IMR-90 (cell line): ENCODE measurements around the gene CDCA7. TPM values are rescaled to one million over a fixed set of nuclear protein-coding genes. Genes with fewer than 3 reads are reported as not detected.

Source experiments
- ATAC-seq: fragments of 200-7000 bp; cut with Tn5 transposase; 2 replicates; pipeline ENCODE4 v1.9.1; 2020; ENCODE audit warnings: low read depth, mild to moderate bottlenecking, moderate library complexity
- BruUV-seq: library from RNA; stranded (reverse); fragments of 400-500 nt; replicated peaks from 2 replicates; lab custom pipeline; 2021; lab: Mats Ljungman, UMichigan
- CTCF ChIA-PET: fragments of 300-600 bp; formaldehyde crosslinking; extraction: SDS; loops from one replicate; lab custom pipeline; 2021; ENCODE audit warnings: antibody characterized with exemption; lab: Yijun Ruan, JAX
- POLR2A ChIA-PET: fragments of 300-600 bp; sonication (Branson Sonifier 250); formaldehyde crosslinking; loops from one replicate; lab custom pipeline; 2022; ENCODE audit warnings: antibody characterized with exemption; ENCODE audit not compliant: unreplicated experiment; lab: Charles Lee
- DNase-seq: peaks from one replicate; pipeline ENCODE4 v3.0.0; 2013
- H2AFZ ChIP-seq: replicated peaks from 2 replicates; pipeline ENCODE3; 2013; ENCODE audit warnings: low read length, mild to moderate bottlenecking; ENCODE audit not compliant: poor library complexity
- H2AK5ac ChIP-seq: 2 replicates; pipeline ENCODE4 v1.6.1; 2013; ENCODE audit warnings: low read depth, low read length, inconsistent platforms
- H2AK9ac ChIP-seq: replicated peaks from 2 replicates; pipeline ENCODE3; 2013; ENCODE audit warnings: mild to moderate bottlenecking, low read depth, low read length, moderate library complexity; ENCODE audit not compliant: poor library complexity
- H2BK120ac ChIP-seq: 2 replicates; pipeline ENCODE4 v1.6.1; 2013; ENCODE audit warnings: low read depth, low read length, inconsistent platforms
- H2BK15ac ChIP-seq: 3 replicates; pipeline ENCODE4 v1.6.1; 2013; ENCODE audit warnings: low read depth, low read length, inconsistent platforms
- H2BK20ac ChIP-seq: 2 replicates; pipeline ENCODE4 v1.6.1; 2013; ENCODE audit warnings: low read depth, mild to moderate bottlenecking, inconsistent platforms, low read length, moderate library complexity
- H2BK5ac ChIP-seq: 2 replicates; pipeline ENCODE4 v1.6.1; 2013; ENCODE audit warnings: mild to moderate bottlenecking, low read depth, low read length, inconsistent platforms; ENCODE audit not compliant: poor library complexity, severe bottlenecking
- H3K14ac ChIP-seq: replicated peaks from 2 replicates; pipeline ENCODE4 v1.6.1; 2013; ENCODE audit warnings: low read depth, low read length, inconsistent platforms
- H3K18ac ChIP-seq: 2 replicates; pipeline ENCODE4 v1.6.1; 2013; ENCODE audit warnings: low read depth, low read length, control low read depth
- H3K23ac ChIP-seq: 2 replicates; pipeline ENCODE4 v1.6.1; 2013; ENCODE audit warnings: low read depth, low read length, inconsistent platforms
- H3K27ac ChIP-seq: 2 replicates; pipeline ENCODE4 v1.5.1; 2013; ENCODE audit warnings: mild to moderate bottlenecking, control low read depth, low read length; ENCODE audit not compliant: insufficient read depth
- H3K27me3 ChIP-seq: 2 replicates; pipeline ENCODE4 v1.6.1; 2013; ENCODE audit warnings: low read length; ENCODE audit not compliant: control insufficient read depth, insufficient read depth
- H3K36me3 ChIP-seq: 2 replicates; pipeline ENCODE4 v1.6.1; 2013; ENCODE audit warnings: low read length, mixed read lengths; ENCODE audit not compliant: control insufficient read depth, insufficient read depth
- H3K4ac ChIP-seq: 2 replicates; pipeline ENCODE4 v1.6.1; 2013; ENCODE audit warnings: low read depth, low read length, inconsistent platforms
- H3K4me1 ChIP-seq: 2 replicates; pipeline ENCODE4 v1.6.1; 2013; ENCODE audit warnings: low read length, mixed read lengths; ENCODE audit not compliant: control insufficient read depth, insufficient read depth
- H3K4me2 ChIP-seq: 2 replicates; pipeline ENCODE4 v1.6.1; 2013; ENCODE audit warnings: low read depth, mild to moderate bottlenecking, control low read depth, low read length, moderate library complexity
- H3K4me3 ChIP-seq: 2 replicates; pipeline ENCODE4 v1.5.1; 2013; ENCODE audit warnings: low read depth, mild to moderate bottlenecking, control low read depth, low read length, moderate library complexity; ENCODE audit not compliant: insufficient read depth
- H3K56ac ChIP-seq: 2 replicates; pipeline ENCODE4 v1.6.1; 2013; ENCODE audit warnings: low read length, inconsistent platforms; ENCODE audit not compliant: insufficient read depth; ENCODE audit errors: extremely low read depth
- H3K79me1 ChIP-seq, 2 experiments: 2 replicates each; pipeline ENCODE4 v1.6.1; 2013; ENCODE audit warnings: low read length in 2 of 2, inconsistent platforms in 1 of 2, low read depth in 1 of 2
- H3K9ac ChIP-seq: 2 replicates; pipeline ENCODE4 v1.6.1; 2013; ENCODE audit warnings: low read depth, low read length, control low read depth
- H3K9me1 ChIP-seq: 2 replicates; pipeline ENCODE4 v1.6.1; 2013; ENCODE audit warnings: low read length, inconsistent platforms; ENCODE audit not compliant: insufficient read depth
- H3K9me3 ChIP-seq: 2 replicates; pipeline ENCODE4 v1.6.1; 2013; ENCODE audit warnings: low read length; ENCODE audit not compliant: control insufficient read depth, insufficient read depth
- H4K20me1 ChIP-seq: 2 replicates; pipeline ENCODE4 v1.6.1; 2013; ENCODE audit warnings: low read length, inconsistent platforms; ENCODE audit not compliant: insufficient read depth
- H4K5ac ChIP-seq: 2 replicates; pipeline ENCODE4 v1.6.1; 2013; ENCODE audit warnings: mild to moderate bottlenecking, low read depth, low read length, control low read depth
- H4K8ac ChIP-seq, 2 experiments: 2 replicates each; pipeline ENCODE4 v1.6.1; 2013; ENCODE audit warnings: low read depth in 2 of 2, low read length in 2 of 2, control low read depth in 1 of 2, inconsistent platforms in 1 of 2
- H4K91ac ChIP-seq: 2 replicates; pipeline ENCODE4 v1.6.1; 2013; ENCODE audit warnings: low read depth, low read length, inconsistent platforms; ENCODE audit not compliant: insufficient read depth
- BHLHE40 ChIP-seq: fragments of 150-350 bp; IDR thresholded peaks from 2 replicates; pipeline ENCODE4 v1.6.1; 2016; ENCODE audit warnings: mild to moderate bottlenecking, low read depth, low read length
- CHD1 ChIP-seq: IDR thresholded peaks from 2 replicates; pipeline ENCODE4 v1.6.1; 2012; ENCODE audit warnings: low read depth, low read length, improper control_type of control experiment
- CTCF ChIP-seq: conservative IDR thresholded peaks from 2 replicates; pipeline ENCODE4 v1.5.1; 2012; ENCODE audit warnings: mild to moderate bottlenecking, low read depth, low read length, improper control_type of control experiment
- ELK1 ChIP-seq: fragments of 150-350 bp; IDR thresholded peaks from 2 replicates; pipeline ENCODE4 v1.6.1; 2016; ENCODE audit warnings: low read depth, mild to moderate bottlenecking, low read length, moderate library complexity, borderline replicate concordance
- FOS ChIP-seq: fragments of 150-350 bp; IDR thresholded peaks from 2 replicates; pipeline ENCODE4 v1.6.1; 2016; ENCODE audit warnings: low read depth, low read length
- MAFK ChIP-seq: IDR thresholded peaks from 2 replicates; pipeline ENCODE4 v1.6.1; 2012; ENCODE audit warnings: low read depth, low read length, improper control_type of control experiment
- MAZ ChIP-seq: IDR thresholded peaks from 2 replicates; pipeline ENCODE4 v1.6.1; 2012; ENCODE audit warnings: low read depth, mild to moderate bottlenecking, low read length, improper control_type of control experiment, moderate library complexity, borderline replicate concordance
- MXI1 ChIP-seq: IDR thresholded peaks from 2 replicates; pipeline ENCODE4 v1.6.1; 2012; ENCODE audit warnings: low read depth, mild to moderate bottlenecking, low read length, moderate library complexity, borderline replicate concordance
- NFE2L2 ChIP-seq: fragments of 150-350 bp; IDR thresholded peaks from 2 replicates; pipeline ENCODE4 v1.6.1; 2016; ENCODE audit warnings: low read depth, mild to moderate bottlenecking, low read length
- POLR2A ChIP-seq: IDR thresholded peaks from 2 replicates; pipeline ENCODE4 v1.6.1; 2012; ENCODE audit warnings: mild to moderate bottlenecking, low read depth, low read length
- RAD21 ChIP-seq: IDR thresholded peaks from 2 replicates; pipeline ENCODE4 v1.6.1; 2012; ENCODE audit warnings: low read length, improper control_type of control experiment
- RCOR1 ChIP-seq: IDR thresholded peaks from 2 replicates; pipeline ENCODE4 v1.6.1; 2012; ENCODE audit warnings: mild to moderate bottlenecking, low read length, improper control_type of control experiment; ENCODE audit not compliant: insufficient replicate concordance
- SMC3 ChIP-seq: fragments of 150-350 bp; IDR thresholded peaks from 2 replicates; pipeline ENCODE4 v1.6.1; 2016; ENCODE audit warnings: low read depth, mild to moderate bottlenecking, antibody characterized with exemption, low read length, moderate library complexity
- USF2 ChIP-seq: fragments of 150-350 bp; IDR thresholded peaks from 2 replicates; pipeline ENCODE4 v1.6.1; 2017; ENCODE audit warnings: mild to moderate bottlenecking, antibody characterized with exemption, low read length, low read depth
- WGBS, 2 experiments: methylation state at CpG; one replicate each; pipeline versions ENCODE4 v1.1.5 to v1.1.7; 2013; ENCODE audit warnings: missing lambda C conversion rate in 2 of 2; ENCODE audit not compliant: insufficient read length in 1 of 2; ENCODE audit errors: extremely low coverage in 2 of 2; 5-methylcytosine and 5-hydroxymethylcytosine counted together
- dilution Hi-C: fragments of 300-500 bp; cut with HindIII; formaldehyde crosslinking; loops from one replicate; pipeline ENCODE4 v1.14.3; 2018; ENCODE audit warnings: low sequenced_read_pairs; ENCODE audit not compliant: unreplicated experiment
- in situ Hi-C: fragments of 300-500 bp; cut with MboI; formaldehyde crosslinking; loops from 3 replicates; pipeline ENCODE4 v1.14.3; 2019; ENCODE audit warnings: low sequenced_read_pairs, inconsistent platforms, mixed read lengths
- intact Hi-C: fragments of 100-400 bp; cut with micrococcal nuclease; formaldehyde crosslinking; loops from 2 replicates; pipeline ENCODE4 v1.10.0; 2022
- polyA plus RNA-seq, 3 experiments: library from polyadenylated mRNA; depleted of rRNA; stranded (reverse); fragments of >200 nt; gene quantifications; 2 replicates each; pipeline ENCODE4 v1.2.3, GENCODE V29; 2012; ENCODE audit warnings: low replicate concordance in 1 of 3
- total RNA-seq: library from RNA; depleted of rRNA; stranded (reverse); fragments of >200 nt; gene quantifications from 2 replicates; pipeline ENCODE4 v1.2.3, GENCODE V29; 2012

CDCA7 gene
- total and polyA plus RNA-seq, 2 of the 4 experiments (the other 2 are of a cell fraction) = 12.0 to 18.7 TPM

DNA sequence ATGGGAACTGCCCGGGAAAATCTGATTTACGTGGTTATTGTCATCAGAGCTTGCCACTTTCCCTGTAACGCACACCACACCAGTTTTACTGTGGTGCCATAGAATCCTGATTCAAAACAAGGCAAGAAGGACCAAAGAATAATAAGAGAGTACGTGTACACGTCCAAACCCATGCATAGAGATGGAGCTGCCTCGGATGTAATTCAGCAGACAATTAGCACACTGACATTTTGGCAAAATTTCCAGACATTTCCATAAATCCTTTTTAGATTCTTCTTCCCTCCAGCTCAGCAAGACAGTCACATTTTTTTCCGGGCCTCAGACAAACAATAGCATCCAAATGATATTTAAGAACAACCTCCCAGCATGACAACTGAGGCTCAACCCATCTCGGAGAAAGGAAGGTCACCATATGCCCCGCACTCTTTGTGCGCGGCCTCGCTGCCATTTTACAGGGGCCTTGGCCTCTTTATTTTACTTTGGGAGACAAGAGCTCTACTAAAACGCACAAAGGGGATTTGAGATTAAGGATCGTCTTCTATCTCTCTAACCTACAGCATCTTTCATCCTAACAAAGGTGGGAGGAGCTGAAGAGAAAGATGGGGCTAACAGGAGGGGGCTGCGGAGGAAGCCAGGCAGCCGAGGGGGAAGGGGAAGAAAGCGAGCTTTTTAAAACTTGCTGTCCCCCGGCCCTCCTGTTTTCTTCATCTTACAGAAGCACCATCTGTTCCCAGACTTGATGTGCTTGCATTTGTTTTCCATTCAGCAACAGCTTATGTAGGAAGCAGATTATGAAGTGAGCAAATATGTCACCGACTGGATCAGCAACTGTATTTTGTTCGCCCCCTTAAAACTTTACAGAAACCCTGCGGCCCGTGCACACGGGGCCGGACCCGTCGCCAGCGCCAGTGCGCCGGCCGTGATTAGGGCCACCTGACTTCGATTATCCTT lies 61.0 kb downstream of the CDCA7 start:
- Histone ChIP-seq H4K91ac (no peak overlapping the region), H3K4me3 (no peak overlapping the region), H3K56ac (no peak overlapping the region), H3K9me1 (no peaks in the 10 kb centered on the region), H2BK20ac (no peak overlapping the region), H3K27ac (no peak overlapping the region), H3K4me2 (no peak overlapping the region), H2BK5ac (no peak overlapping the region), H3K4me1 (no peaks in the 10 kb centered on the region), H4K8ac (no peak overlapping the region), H3K9me3 (no peaks in the 10 kb centered on the region), H3K23ac (no peak overlapping the region), H3K14ac (no peak overlapping the region), H3K9ac (no peak overlapping the region), H3K4ac (no peak overlapping the region), H3K36me3 (no peaks in the 10 kb centered on the region), H4K5ac (no peak overlapping the region), H4K20me1 (no peaks in the 10 kb centered on the region), H2AK9ac (no peak overlapping the region), H2AFZ (no peak overlapping the region), H3K79me1 (no peaks in the 10 kb centered on the region), H3K27me3 (peaks cover 14% of the 10 kb centered on the region), H2BK15ac (no peak overlapping the region), H2BK120ac (no peak overlapping the region), H3K18ac (no peak overlapping the region), H2AK5ac (no peak overlapping the region)
- CTCF ChIA-PET = interaction anchor here (0.6 to 0.7 kb wide), 2 partner anchors 33 to 274 kb away, joined by 3 read pairs; no protein-coding TSS in a partner anchor
- POLR2A ChIA-PET = no interaction called here
- DNase-seq = no peak
- no peak for ATAC-seq
- WGBS, 2 experiments = 30% methylated on average over 2 of the region's 31 CpGs; no CpG with 5 or more reads in 1 of the 2 experiments
- no TSS peak for BruUV-seq
- in situ Hi-C loops (loop anchor here (25.0 kb wide), 1 partner anchor 647 kb away; no protein-coding TSS in a partner anchor), dilution Hi-C loops (no loop called here), intact Hi-C loops (no loop called here)
- TF ChIP-seq CTCF (no peak), RCOR1 (no peak), BHLHE40 (no peak), USF2 (no peak), FOS (no peak), CHD1 (no peak), RAD21 (no peak), POLR2A (no peak), NFE2L2 (no peak), SMC3 (no peak), MAZ (no peak), MAFK (no peak), MXI1 (no peak), ELK1 (no peak)
